Measurements from ENCODE around the gene MED23.

GRCh38 chr6:131575834-131576478 lies 52.1 kb downstream of the MED23 start:
- TF ChIP-seq, protein P1, sequence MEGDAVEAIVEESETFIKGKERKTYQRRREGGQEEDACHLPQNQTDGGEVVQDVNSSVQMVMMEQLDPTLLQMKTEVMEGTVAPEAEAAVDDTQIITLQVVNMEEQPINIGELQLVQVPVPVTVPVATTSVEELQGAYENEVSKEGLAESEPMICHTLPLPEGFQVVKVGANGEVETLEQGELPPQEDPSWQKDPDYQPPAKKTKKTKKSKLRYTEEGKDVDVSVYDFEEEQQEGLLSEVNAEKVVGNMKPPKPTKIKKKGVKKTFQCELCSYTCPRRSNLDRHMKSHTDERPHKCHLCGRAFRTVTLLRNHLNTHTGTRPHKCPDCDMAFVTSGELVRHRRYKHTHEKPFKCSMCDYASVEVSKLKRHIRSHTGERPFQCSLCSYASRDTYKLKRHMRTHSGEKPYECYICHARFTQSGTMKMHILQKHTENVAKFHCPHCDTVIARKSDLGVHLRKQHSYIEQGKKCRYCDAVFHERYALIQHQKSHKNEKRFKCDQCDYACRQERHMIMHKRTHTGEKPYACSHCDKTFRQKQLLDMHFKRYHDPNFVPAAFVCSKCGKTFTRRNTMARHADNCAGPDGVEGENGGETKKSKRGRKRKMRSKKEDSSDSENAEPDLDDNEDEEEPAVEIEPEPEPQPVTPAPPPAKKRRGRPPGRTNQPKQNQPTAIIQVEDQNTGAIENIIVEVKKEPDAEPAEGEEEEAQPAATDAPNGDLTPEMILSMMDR (IDR thresholded peaks at IDR 0.05), result no peak
- TF ChIP-seq POLR2A (IDR thresholded peaks at IDR 0.05), result no peak
